Measurements from ENCODE around the gene GPANK1. TPM values are rescaled to one million over a fixed set of nuclear protein-coding genes. Genes with fewer than 3 reads are reported as not detected.

Gene GPANK1
- total RNA-seq, 1 donor from 2014 or later: 18.0 TPM

DNA sequence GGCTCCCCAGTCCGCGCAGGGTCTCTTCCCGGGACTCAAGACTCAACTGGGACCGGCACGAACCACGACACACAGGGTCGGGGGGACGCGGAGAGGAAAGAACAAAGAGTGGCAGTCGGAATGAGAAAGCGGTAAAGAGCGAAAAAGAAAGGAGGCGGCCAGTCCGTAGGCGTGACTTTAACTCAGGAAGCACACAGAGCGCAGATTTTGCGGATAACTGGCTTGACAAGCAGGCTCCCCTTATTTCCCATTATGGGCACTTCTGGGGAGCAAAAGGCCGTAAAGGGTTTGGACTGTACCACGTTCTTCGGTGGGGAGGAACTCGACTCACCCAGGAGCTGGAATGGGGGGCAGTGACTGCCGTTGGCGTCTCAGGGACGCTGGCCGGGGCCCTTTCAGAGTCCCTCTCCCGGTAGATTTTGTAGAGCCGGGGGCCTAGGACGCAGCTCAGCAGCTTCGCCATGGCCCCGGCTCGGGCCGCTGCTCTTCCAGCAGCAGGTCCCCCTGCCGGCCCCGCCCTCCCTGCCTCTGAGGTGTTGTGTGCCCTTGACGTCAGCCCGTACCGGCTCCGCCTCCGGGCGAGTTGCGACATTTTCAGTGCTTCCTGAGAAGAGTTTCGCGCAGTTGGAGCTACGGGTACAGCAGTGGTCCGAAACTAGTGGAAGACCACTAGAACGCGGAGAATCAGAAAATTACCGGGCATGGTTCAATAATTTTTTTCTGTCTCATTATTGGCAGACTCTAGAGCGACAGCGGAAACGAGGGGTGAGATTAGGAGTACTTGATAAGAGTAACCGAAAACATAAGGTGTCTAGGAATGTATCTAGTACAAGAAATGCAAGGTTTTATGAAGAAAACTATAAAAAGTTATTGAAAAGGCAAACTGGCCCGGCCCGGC, 38.3 kb upstream of the GPANK1 start, which contains the start of gene ABHD16A:
ABHD16A (minus strand) TSS at position 506 of the 898 bp plus-strand sequence; CDS start at position 463, 43 bp downstream.
- Mint-ChIP-seq H3K4me3 (ENCODE audit: low read depth) (peak within 1 kb of the TSS; percentile 96), H3K27me3 (no peaks in the 10 kb centered on the region), H3K4me1 (ENCODE audit: low read depth) (peaks cover 18% of the 10 kb centered on the region), H3K9me3 (ENCODE audit: low read depth) (no peaks in the 10 kb centered on the region), H3K36me3 (ENCODE audit: insufficient read depth) (peaks cover 4% of the 10 kb centered on the region), H3K27ac (peak within 1 kb of the TSS; percentile 95)
- peak; percentile 92 for DNase-seq (ENCODE audit: low spot score, unreplicated experiment)
- TF ChIP-seq, protein P1, sequence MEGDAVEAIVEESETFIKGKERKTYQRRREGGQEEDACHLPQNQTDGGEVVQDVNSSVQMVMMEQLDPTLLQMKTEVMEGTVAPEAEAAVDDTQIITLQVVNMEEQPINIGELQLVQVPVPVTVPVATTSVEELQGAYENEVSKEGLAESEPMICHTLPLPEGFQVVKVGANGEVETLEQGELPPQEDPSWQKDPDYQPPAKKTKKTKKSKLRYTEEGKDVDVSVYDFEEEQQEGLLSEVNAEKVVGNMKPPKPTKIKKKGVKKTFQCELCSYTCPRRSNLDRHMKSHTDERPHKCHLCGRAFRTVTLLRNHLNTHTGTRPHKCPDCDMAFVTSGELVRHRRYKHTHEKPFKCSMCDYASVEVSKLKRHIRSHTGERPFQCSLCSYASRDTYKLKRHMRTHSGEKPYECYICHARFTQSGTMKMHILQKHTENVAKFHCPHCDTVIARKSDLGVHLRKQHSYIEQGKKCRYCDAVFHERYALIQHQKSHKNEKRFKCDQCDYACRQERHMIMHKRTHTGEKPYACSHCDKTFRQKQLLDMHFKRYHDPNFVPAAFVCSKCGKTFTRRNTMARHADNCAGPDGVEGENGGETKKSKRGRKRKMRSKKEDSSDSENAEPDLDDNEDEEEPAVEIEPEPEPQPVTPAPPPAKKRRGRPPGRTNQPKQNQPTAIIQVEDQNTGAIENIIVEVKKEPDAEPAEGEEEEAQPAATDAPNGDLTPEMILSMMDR (IDR thresholded peaks at IDR 0.05; ENCODE audit: unreplicated experiment): no peak

DNA sequence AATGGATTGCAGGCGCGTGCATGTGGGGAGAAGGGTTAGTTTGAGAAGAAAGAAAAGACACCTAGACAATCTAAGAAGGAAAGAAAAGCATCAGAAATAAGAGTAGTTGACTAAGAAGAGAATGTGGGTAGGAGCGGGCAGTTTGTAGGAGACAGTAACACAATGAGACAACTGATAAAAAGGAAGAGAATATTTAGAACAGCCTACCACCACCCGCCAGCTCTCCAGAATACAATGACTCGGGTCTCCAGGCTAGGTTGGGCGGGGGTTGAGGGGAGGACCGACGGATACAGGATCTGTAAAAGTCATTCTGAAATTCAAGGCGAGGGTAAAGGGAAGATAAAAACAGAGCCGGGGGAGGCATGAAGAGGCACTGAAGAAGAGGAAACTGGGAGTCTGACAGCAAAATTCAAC, 37.6 kb upstream of the GPANK1 start:
- TF ChIP-seq, protein P1 (IDR thresholded peaks at IDR 0.05; ENCODE audit: unreplicated experiment): no peak
- Mint-ChIP-seq H3K27me3 (no peaks in the 10 kb centered on the region), H3K4me3 (ENCODE audit: low read depth) (peak overlapping the region; percentile 96), H3K27ac (peak overlapping the region; percentile 95), H3K4me1 (ENCODE audit: low read depth) (peaks cover 19% of the 10 kb centered on the region), H3K36me3 (ENCODE audit: insufficient read depth) (peaks cover 11% of the 10 kb centered on the region), H3K9me3 (ENCODE audit: low read depth) (no peaks in the 10 kb centered on the region)
- no peak for DNase-seq (ENCODE audit: low spot score, unreplicated experiment)

DNA sequence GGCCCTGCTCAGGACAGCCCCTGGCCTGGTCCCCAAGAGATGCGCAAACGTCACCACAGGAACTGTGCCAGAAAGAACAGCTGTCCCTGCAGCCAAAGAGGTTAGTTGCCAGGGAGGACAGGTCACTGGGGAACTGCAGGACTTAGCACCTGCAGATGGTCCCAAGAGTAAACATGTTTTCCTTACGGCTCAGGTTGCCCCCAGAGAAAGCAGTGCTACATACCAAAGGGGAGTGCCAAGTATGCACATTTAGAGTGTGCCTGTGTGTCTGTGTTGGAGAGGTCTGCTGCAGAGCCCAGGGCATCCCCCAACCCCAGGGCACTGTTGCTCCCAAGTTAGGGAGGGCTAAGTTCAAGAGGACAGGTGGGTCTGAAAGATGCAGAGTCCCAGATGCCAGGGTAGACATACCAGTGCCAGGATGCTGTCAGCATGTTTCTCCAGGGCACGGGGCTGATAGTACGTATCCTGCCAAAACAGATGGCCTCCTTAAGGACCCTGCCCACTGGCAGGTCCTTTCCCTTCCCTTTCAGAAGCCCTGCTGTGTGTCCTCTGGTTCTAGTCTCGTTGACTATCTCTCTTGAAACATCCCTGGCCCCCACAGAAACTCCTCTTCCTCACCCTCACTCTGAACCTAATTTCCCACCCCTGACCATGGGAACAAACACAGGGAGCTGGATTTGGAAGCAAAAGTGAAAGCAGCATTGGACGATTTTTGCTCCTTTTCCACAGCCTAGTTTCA, 37.0 kb upstream of the GPANK1 start:
- TF ChIP-seq, protein P1 (IDR thresholded peaks at IDR 0.05; ENCODE audit: unreplicated experiment): no peak

DNA sequence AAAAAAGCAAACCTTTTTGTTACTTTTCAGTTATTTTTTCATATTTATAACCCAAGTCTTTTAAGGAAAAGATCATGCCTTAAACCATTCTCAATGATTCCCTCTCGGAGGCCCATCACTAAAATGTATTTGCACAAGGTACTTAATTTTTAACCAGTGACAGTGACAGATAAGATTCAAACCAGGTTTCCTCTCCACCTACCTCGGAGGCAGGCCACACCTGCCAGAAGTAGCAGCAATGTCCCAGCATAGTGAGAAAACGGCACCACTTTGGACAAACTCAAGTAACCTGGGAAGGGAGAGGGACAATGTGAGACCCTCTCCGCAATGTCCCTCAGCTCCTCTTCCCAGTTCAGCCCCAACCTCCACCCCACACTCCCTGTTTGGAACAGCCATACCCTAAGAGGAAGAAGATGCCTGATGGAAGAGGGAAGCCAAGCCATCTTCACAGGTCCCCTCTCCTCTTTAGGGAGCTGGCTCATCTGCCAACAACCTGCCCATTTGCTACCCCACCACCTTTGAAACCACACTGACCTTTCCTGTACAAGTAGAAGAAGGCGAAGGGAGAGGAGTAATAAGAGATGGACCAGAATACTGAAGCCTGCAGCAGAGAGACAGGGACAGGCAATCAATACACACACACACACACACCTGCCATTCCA, 36.1 kb upstream of the GPANK1 start:
- Mint-ChIP-seq H3K27ac (peak overlapping the region; percentile 6), H3K4me3 (ENCODE audit: low read depth) (peak overlapping the region; percentile 96)

More for the DNA sequence above, 37.0 kb upstream of the GPANK1 start:
- Mint-ChIP-seq H3K27me3 (no peaks in the 10 kb centered on the region), H3K27ac (peak overlapping the region; percentile 95), H3K9me3 (ENCODE audit: low read depth) (no peaks in the 10 kb centered on the region), H3K4me3 (ENCODE audit: low read depth) (peak overlapping the region; percentile 96), H3K4me1 (ENCODE audit: low read depth) (peaks cover 20% of the 10 kb centered on the region), H3K36me3 (ENCODE audit: insufficient read depth) (peaks cover 14% of the 10 kb centered on the region)
- no peak for DNase-seq (ENCODE audit: low spot score, unreplicated experiment)

More for the DNA sequence above, 36.1 kb upstream of the GPANK1 start:
- H3K27me3 Mint-ChIP-seq: no peaks in the 10 kb centered on the region
- H3K9me3 Mint-ChIP-seq (ENCODE audit: low read depth): no peaks in the 10 kb centered on the region
- TF ChIP-seq, protein P1 (IDR thresholded peaks at IDR 0.05; ENCODE audit: unreplicated experiment): no peak
- DNase-seq (ENCODE audit: low spot score, unreplicated experiment): no peak
- peaks cover 16% of the 10 kb centered on the region for H3K36me3 Mint-ChIP-seq (ENCODE audit: insufficient read depth)
- peaks cover 20% of the 10 kb centered on the region for H3K4me1 Mint-ChIP-seq (ENCODE audit: low read depth)
